ENCODE results near the gene ATMIN. TPM values are rescaled to one million over a fixed set of nuclear protein-coding genes. Genes with fewer than 3 reads are reported as not detected.

ATMIN gene
- total and polyA plus RNA-seq, 2 of the 13 experiments (the other 11 are each of a cell fraction or from before 2014, with no cell fraction given) = 34.6 to 60.4 TPM

DNA sequence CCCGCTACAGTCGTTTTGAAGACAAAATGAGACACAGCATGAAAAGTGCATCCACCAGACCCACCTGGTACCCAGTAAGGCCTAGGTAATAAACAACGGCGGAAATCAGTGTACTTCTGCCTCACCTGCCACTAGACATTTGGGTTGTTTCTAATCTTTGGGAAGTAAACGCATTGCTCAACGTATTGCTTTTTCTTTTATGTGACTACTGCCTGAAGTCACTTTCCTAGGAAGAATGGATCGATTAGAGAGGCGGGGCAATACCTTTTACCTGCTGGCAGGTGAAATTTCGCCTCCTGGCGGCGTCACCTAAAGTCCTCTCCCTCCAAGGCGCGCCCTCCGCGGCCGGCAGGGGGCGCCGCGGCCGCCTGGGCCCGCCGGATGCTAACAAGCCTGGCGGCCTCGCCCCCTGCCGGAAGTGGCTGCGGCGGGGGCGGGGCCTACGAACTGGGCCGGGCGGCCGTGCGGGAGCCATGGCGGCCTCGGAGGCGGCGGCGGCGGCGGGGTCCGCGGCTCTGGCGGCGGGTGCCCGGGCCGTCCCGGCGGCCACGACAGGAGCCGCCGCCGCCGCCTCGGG is at the start of gene ATMIN (continued):
- no peak for TF ChIP-seq ZNF609 (CRISPR knock-in tag; IDR thresholded peaks at IDR 0.05; ENCODE audit: borderline replicate concordance)
- TF ChIP-seq, protein P1, sequence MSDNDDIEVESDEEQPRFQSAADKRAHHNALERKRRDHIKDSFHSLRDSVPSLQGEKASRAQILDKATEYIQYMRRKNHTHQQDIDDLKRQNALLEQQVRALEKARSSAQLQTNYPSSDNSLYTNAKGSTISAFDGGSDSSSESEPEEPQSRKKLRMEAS (IDR thresholded peaks at IDR 0.05) = peak; percentile 23; the same call in 1 of the 2 replicates
- TF ChIP-seq, protein P2, sequence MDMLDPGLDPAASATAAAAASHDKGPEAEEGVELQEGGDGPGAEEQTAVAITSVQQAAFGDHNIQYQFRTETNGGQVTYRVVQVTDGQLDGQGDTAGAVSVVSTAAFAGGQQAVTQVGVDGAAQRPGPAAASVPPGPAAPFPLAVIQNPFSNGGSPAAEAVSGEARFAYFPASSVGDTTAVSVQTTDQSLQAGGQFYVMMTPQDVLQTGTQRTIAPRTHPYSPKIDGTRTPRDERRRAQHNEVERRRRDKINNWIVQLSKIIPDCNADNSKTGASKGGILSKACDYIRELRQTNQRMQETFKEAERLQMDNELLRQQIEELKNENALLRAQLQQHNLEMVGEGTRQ (IDR thresholded peaks at IDR 0.05; ENCODE audit: low read depth, low read length) = no peak
- TF ChIP-seq, protein P2 (CRISPR knock-in tag; IDR thresholded peaks at IDR 0.05; ENCODE audit: borderline replicate concordance) = no peak
- no peak for TF ChIP-seq ZNF264 (CRISPR knock-in tag; IDR thresholded peaks at IDR 0.05)
- 0 out of 2 replicates have a peak, but pooled peaks have one; percentile 32 for TF ChIP-seq ZNF124 (CRISPR knock-in tag; IDR thresholded peaks at IDR 0.05)
- TF ChIP-seq ZNF766 (CRISPR knock-in tag; IDR thresholded peaks at IDR 0.05; ENCODE audit: borderline replicate concordance) = 0 out of 2 replicates have a peak, but pooled peaks have one; percentile 11
- TF ChIP-seq ZNF878 (CRISPR knock-in tag; IDR thresholded peaks at IDR 0.05) = no peak
- TF ChIP-seq ZNF607 (CRISPR knock-in tag; IDR thresholded peaks at IDR 0.05; ENCODE audit: borderline replicate concordance) = no peak
- TF ChIP-seq HNRNPK (IDR thresholded peaks at IDR 0.05; ENCODE audit: low read depth, low read length, poor library complexity, severe bottlenecking) = no peak
- TF ChIP-seq, protein P3, sequence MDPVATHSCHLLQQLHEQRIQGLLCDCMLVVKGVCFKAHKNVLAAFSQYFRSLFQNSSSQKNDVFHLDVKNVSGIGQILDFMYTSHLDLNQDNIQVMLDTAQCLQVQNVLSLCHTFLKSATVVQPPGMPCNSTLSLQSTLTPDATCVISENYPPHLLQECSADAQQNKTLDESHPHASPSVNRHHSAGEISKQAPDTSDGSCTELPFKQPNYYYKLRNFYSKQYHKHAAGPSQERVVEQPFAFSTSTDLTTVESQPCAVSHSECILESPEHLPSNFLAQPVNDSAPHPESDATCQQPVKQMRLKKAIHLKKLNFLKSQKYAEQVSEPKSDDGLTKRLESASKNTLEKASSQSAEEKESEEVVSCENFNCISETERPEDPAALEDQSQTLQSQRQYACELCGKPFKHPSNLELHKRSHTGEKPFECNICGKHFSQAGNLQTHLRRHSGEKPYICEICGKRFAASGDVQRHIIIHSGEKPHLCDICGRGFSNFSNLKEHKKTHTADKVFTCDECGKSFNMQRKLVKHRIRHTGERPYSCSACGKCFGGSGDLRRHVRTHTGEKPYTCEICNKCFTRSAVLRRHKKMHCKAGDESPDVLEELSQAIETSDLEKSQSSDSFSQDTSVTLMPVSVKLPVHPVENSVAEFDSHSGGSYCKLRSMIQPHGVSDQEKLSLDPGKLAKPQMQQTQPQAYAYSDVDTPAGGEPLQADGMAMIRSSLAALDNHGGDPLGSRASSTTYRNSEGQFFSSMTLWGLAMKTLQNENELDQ (CRISPR knock-in tag; IDR thresholded peaks at IDR 0.05; ENCODE audit: borderline replicate concordance) = no peak
- peak; percentile 77 for TF ChIP-seq STAG1 (CRISPR knock-in tag; IDR thresholded peaks at IDR 0.05)
- TF ChIP-seq ZNF331 (CRISPR knock-in tag; IDR thresholded peaks at IDR 0.05) = peak; percentile 79
- TF ChIP-seq POLR2A (IDR thresholded peaks at IDR 0.05; ENCODE audit: insufficient read depth in 1 of 2, low read depth in 2 of 2, low read length in 2 of 2) = peak in 1 of 2 experiments; percentile 68; a peak in 2 of 4 replicates
- no peak for TF ChIP-seq ZBTB14 (CRISPR knock-in tag; IDR thresholded peaks at IDR 0.05)
- TF ChIP-seq ZNF749 (CRISPR knock-in tag; IDR thresholded peaks at IDR 0.05; ENCODE audit: borderline replicate concordance) = peak; percentile 42; the same call in 1 of the 2 replicates
- TF ChIP-seq ZC3H4 (CRISPR knock-in tag; IDR thresholded peaks at IDR 0.05; ENCODE audit: borderline replicate concordance) = no peak
- TF ChIP-seq MED8 (CRISPR knock-in tag; IDR thresholded peaks at IDR 0.05; ENCODE audit: insufficient replicate concordance) = no peak
- 0 out of 2 replicates have a peak, but pooled peaks have one; percentile 71 for TF ChIP-seq ZNF567 (CRISPR knock-in tag; IDR thresholded peaks at IDR 0.05; ENCODE audit: borderline replicate concordance)
